ENCODE measurements around the gene ONECUT3. TPM values are rescaled to one million over a fixed set of nuclear protein-coding genes. Genes with fewer than 3 reads are reported as not detected.

ONECUT3 gene
- total and polyA plus RNA-seq, 4 donors, result not detected

DNA sequence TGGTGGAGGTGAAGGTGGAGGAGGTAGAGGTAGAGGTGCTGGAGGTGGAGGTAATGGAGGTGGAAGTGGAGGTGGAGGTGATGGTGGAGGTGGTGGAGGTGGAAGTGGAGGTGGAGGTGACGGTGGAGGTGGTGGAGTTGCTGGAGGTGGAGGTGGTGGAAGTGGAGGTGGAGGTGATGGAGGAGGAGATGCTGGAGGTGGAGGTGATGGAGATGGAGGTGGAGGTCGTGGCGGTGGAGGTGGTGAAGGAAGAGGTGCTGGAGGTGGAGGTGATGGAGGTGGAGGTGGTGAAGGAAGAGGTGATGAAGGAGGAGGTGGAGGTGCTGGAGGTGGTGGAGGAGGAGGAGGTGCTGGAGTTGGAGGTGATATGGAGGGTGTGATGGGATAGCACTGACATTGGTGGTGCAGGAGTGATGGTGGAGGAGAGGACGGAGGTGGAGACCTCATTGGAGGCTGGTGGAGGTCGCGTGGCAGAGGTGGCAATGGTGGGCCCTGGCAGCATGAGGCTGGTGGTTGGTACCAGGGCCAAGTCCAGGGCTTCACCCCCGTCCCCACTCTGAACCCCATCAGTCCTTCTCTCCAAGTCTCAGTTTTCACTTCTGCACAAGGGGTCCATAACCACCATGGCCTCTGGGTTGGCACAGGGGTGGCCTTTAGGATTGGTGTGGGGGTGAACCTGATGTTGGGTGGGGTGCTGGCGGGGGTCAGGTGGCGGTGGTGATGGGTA lies 15.8 kb downstream of the ONECUT3 start:
- TF ChIP-seq NR2F2 (IDR thresholded peaks at IDR 0.05) (no peak), TAF1 (conservative IDR thresholded peaks at IDR 0.05) (no peak), FOXA1 (IDR thresholded peaks at IDR 0.05) (no peak), RXRA (IDR thresholded peaks at IDR 0.05) (no peak), GABPA (IDR thresholded peaks at IDR 0.05 in 1 of 2, conservative IDR thresholded peaks at IDR 0.05 in 1 of 2) (no peak)
- TF ChIP-seq, protein P1, sequence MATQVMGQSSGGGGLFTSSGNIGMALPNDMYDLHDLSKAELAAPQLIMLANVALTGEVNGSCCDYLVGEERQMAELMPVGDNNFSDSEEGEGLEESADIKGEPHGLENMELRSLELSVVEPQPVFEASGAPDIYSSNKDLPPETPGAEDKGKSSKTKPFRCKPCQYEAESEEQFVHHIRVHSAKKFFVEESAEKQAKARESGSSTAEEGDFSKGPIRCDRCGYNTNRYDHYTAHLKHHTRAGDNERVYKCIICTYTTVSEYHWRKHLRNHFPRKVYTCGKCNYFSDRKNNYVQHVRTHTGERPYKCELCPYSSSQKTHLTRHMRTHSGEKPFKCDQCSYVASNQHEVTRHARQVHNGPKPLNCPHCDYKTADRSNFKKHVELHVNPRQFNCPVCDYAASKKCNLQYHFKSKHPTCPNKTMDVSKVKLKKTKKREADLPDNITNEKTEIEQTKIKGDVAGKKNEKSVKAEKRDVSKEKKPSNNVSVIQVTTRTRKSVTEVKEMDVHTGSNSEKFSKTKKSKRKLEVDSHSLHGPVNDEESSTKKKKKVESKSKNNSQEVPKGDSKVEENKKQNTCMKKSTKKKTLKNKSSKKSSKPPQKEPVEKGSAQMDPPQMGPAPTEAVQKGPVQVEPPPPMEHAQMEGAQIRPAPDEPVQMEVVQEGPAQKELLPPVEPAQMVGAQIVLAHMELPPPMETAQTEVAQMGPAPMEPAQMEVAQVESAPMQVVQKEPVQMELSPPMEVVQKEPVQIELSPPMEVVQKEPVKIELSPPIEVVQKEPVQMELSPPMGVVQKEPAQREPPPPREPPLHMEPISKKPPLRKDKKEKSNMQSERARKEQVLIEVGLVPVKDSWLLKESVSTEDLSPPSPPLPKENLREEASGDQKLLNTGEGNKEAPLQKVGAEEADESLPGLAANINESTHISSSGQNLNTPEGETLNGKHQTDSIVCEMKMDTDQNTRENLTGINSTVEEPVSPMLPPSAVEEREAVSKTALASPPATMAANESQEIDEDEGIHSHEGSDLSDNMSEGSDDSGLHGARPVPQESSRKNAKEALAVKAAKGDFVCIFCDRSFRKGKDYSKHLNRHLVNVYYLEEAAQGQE (IDR thresholded peaks at IDR 0.05), result no peak
- TF ChIP-seq, protein P2, sequence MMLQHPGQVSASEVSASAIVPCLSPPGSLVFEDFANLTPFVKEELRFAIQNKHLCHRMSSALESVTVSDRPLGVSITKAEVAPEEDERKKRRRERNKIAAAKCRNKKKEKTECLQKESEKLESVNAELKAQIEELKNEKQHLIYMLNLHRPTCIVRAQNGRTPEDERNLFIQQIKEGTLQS (IDR thresholded peaks at IDR 0.05), result no peak
- TF ChIP-seq, protein P3, sequence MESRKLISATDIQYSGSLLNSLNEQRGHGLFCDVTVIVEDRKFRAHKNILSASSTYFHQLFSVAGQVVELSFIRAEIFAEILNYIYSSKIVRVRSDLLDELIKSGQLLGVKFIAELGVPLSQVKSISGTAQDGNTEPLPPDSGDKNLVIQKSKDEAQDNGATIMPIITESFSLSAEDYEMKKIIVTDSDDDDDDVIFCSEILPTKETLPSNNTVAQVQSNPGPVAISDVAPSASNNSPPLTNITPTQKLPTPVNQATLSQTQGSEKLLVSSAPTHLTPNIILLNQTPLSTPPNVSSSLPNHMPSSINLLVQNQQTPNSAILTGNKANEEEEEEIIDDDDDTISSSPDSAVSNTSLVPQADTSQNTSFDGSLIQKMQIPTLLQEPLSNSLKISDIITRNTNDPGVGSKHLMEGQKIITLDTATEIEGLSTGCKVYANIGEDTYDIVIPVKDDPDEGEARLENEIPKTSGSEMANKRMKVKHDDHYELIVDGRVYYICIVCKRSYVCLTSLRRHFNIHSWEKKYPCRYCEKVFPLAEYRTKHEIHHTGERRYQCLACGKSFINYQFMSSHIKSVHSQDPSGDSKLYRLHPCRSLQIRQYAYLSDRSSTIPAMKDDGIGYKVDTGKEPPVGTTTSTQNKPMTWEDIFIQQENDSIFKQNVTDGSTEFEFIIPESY (IDR thresholded peaks at IDR 0.05), result no peak
- TF ChIP-seq, protein P4, sequence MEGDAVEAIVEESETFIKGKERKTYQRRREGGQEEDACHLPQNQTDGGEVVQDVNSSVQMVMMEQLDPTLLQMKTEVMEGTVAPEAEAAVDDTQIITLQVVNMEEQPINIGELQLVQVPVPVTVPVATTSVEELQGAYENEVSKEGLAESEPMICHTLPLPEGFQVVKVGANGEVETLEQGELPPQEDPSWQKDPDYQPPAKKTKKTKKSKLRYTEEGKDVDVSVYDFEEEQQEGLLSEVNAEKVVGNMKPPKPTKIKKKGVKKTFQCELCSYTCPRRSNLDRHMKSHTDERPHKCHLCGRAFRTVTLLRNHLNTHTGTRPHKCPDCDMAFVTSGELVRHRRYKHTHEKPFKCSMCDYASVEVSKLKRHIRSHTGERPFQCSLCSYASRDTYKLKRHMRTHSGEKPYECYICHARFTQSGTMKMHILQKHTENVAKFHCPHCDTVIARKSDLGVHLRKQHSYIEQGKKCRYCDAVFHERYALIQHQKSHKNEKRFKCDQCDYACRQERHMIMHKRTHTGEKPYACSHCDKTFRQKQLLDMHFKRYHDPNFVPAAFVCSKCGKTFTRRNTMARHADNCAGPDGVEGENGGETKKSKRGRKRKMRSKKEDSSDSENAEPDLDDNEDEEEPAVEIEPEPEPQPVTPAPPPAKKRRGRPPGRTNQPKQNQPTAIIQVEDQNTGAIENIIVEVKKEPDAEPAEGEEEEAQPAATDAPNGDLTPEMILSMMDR (IDR thresholded peaks at IDR 0.05; ENCODE audit: low read depth, low read length, missing input control), result no peak
- peaks cover 0 to 7% (median 2%) of the 10 kb centered on the region in 4 donors for H3K9me3 ChIP-seq (ENCODE audit: control insufficient read depth in 4 of 4, low read length in 3 of 4)
- no peak overlapping the region for H3K4me3 ChIP-seq (ENCODE audit: low read depth in 1 of 3, low read length in 3 of 3)
- no peak overlapping the region for H3K9ac ChIP-seq (ENCODE audit: low read depth in 1 of 2, low read length in 2 of 2)
- H3K27me3 ChIP-seq (ENCODE audit: control insufficient read depth in 4 of 4, insufficient read depth in 4 of 4, low read length in 3 of 4), result peaks cover 6 to 13% (median 9%) of the 10 kb centered on the region in 4 donors
- H3K4me1 ChIP-seq (ENCODE audit: control insufficient read depth in 4 of 4, insufficient read depth in 4 of 4, low read length in 3 of 4), result no peaks in the 10 kb centered on the region
- H3K27ac ChIP-seq (ENCODE audit: low read depth in 1 of 2, low read length in 2 of 2), result no peak overlapping the region
- 71% methylated on average over 9 of the region's 9 CpGs for WGBS
- no peak for DNase-seq (ENCODE audit: low spot score)
- no peaks in the 10 kb centered on the region for H3K36me3 ChIP-seq (ENCODE audit: control insufficient read depth in 4 of 4, insufficient read depth in 3 of 4, low read depth in 1 of 4, low read length in 3 of 4)

DNA sequence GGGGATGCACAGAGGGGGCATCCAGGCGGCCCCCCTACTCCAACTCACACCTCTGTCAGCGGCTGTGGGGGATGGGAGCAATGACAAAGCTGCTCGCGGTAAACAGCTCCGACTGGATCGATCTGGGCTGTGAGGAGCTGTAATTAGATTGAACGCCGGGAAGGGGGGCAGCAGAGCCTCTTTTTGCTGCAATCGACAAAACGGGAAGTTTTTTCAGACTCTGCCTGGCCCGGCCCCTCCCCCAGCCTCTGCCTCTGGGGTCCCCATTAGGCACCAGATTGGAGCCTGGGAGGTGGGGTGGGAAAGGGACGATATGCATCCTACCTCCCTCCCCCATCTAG lies 16.3 kb downstream of the ONECUT3 start:
- WGBS, result 6% methylated on average over 12 of the region's 12 CpGs
- Histone ChIP-seq H3K4me1 (ENCODE audit: control insufficient read depth in 4 of 4, insufficient read depth in 4 of 4, low read length in 3 of 4) (no peaks in the 10 kb centered on the region), H3K27ac (ENCODE audit: low read depth in 1 of 2, low read length in 2 of 2) (no peak overlapping the region), H3K36me3 (ENCODE audit: control insufficient read depth in 4 of 4, insufficient read depth in 3 of 4, low read depth in 1 of 4, low read length in 3 of 4) (no peaks in the 10 kb centered on the region), H3K9ac (ENCODE audit: low read depth in 1 of 2, low read length in 2 of 2) (no peak overlapping the region), H3K9me3 (ENCODE audit: control insufficient read depth in 4 of 4, low read length in 3 of 4) (peaks cover 0 to 7% (median 2%) of the 10 kb centered on the region in 4 donors), H3K4me3 (ENCODE audit: low read depth in 1 of 3, low read length in 3 of 3) (no peak overlapping the region), H3K27me3 (ENCODE audit: control insufficient read depth in 4 of 4, insufficient read depth in 4 of 4, low read length in 3 of 4) (peaks cover 6 to 13% (median 9%) of the 10 kb centered on the region in 4 donors)
- DNase-seq (ENCODE audit: low spot score), result no peak
- TF ChIP-seq YY1 (IDR thresholded peaks at IDR 0.05), result no peak
- no peak for TF ChIP-seq FOXA2 (IDR thresholded peaks at IDR 0.05)
- TF ChIP-seq SP1 (IDR thresholded peaks at IDR 0.05), result no peak
- TF ChIP-seq JUND (IDR thresholded peaks at IDR 0.05), result no peak
- no peak for TF ChIP-seq GABPA (IDR thresholded peaks at IDR 0.05 in 1 of 2, conservative IDR thresholded peaks at IDR 0.05 in 1 of 2)
- no peak for TF ChIP-seq EGR1 (IDR thresholded peaks at IDR 0.05; ENCODE audit: low read depth in 2 of 2)
- TF ChIP-seq, protein P4 (IDR thresholded peaks at IDR 0.05; ENCODE audit: low read depth, low read length, missing input control), result no peak
- TF ChIP-seq, protein P2 (IDR thresholded peaks at IDR 0.05), result no peak
- TF ChIP-seq, protein P5, sequence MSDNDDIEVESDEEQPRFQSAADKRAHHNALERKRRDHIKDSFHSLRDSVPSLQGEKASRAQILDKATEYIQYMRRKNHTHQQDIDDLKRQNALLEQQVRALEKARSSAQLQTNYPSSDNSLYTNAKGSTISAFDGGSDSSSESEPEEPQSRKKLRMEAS (IDR thresholded peaks at IDR 0.05), result no peak
- no peak for TF ChIP-seq RAD21 (IDR thresholded peaks at IDR 0.05)
- TF ChIP-seq FOXA1 (IDR thresholded peaks at IDR 0.05), result no peak
- TF ChIP-seq NR2F2 (IDR thresholded peaks at IDR 0.05), result no peak
- TF ChIP-seq, protein P1 (IDR thresholded peaks at IDR 0.05), result no peak

Measured in liver (tissue), 9 donors.